GM12872 (cell line): ENCODE measurements around the gene CNPY4.
A peak's percentile ranks its signal among the peaks of the same experiment; 100 is the strongest.

Experiments
- TF ChIP-seq, protein P1 (sequence below): IDR thresholded peaks from 3 replicates; pipeline ENCODE4 v1.5.1; 2011; ENCODE audit warnings: low read depth, mild to moderate bottlenecking, low read length, moderate library complexity; ENCODE audit not compliant: insufficient read depth

CNPY4 gene

DNA sequence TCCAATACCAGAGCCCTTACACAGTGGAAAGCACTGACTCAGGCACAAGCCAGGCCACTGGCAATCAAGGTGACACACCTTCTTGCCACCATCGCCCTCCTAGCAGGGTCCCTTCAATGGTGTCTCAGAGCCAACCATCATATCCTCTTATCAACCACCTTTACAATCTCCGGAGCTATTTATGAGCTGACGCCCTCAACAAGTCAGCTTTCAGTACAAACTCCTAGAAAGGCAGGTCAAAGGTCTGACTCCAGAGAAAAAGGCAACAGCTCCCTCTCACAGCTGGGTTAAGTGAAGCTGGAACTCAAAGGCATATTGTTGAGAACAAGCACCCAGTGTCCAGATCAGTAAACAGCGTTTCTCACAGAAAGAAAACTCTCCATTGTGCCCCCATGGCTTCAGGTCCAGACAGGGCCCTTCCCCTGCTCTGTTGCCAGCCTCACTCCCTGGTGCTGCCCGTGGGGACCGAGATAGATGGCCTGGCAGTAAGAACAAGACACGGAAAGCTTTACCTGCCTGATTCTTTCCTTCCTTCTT lies 40.3 kb upstream of the CNPY4 start:
- TF ChIP-seq, protein P1, sequence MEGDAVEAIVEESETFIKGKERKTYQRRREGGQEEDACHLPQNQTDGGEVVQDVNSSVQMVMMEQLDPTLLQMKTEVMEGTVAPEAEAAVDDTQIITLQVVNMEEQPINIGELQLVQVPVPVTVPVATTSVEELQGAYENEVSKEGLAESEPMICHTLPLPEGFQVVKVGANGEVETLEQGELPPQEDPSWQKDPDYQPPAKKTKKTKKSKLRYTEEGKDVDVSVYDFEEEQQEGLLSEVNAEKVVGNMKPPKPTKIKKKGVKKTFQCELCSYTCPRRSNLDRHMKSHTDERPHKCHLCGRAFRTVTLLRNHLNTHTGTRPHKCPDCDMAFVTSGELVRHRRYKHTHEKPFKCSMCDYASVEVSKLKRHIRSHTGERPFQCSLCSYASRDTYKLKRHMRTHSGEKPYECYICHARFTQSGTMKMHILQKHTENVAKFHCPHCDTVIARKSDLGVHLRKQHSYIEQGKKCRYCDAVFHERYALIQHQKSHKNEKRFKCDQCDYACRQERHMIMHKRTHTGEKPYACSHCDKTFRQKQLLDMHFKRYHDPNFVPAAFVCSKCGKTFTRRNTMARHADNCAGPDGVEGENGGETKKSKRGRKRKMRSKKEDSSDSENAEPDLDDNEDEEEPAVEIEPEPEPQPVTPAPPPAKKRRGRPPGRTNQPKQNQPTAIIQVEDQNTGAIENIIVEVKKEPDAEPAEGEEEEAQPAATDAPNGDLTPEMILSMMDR, result no peak

DNA sequence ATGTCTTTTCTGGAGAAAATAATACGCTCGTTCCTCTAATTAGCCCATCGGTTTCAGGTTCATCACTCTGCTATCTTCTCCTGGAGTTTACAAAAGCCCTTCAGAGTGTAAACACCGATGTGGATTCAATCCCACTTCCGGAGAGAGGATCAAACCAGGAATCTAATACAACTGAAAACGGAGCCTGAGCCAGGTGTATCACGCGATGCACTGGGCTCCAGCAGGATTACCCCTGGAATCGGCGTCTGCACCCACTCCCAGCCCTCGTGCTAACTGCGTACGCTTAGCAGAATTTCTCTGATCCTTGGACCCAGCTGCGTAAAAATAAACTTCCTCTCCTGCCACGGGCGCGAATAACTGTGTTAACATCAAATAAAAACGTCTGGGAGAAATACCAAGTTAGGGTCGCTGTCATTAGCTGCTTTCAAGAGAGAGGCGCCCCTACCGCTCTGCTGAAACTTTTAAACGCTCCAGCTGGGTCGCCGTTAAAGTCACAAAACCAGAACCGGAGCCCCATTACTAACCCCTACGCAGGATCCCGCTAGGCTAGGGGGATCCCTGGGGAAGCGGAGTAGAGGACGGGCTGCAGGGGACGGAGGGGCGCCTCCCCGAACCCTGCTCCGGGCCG lies 38.4 kb upstream of the CNPY4 start:
- TF ChIP-seq, protein P1, result no peak

DNA sequence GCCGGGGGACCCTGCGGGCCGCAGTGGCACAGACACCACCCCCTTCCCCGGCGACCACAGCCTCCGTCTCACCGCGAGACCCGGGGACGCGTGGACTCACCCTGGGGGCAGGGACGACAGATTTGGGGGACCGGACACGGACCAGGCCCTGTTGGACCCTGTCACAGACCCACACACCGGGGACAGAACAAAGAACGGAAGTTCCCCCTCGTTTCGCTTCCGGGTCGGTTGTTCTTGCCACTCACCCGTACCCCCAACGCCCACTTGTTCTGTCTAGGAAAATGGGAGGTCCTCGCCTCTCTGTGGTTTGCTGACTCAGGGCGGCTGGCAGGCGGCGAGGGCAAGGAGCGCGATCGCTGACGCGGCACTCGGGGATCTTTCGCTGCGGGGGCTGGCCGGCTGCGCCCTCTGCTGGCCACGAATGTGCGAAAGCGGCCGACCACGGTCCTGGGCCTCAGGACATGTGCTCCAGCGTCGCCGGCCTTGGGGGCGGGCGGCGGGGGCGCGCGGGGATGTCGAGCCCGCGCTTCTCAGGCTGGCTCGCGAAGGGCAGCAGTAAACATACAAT lies 37.8 kb upstream of the CNPY4 start, which contains the start of gene ZNF3:
Gene ZNF3 (minus strand): TSS at position 189 of the 568 bp plus-strand sequence. CDS start 4,366 bp downstream, outside the sequence.
- TF ChIP-seq, protein P1, result peak; percentile 82

DNA sequence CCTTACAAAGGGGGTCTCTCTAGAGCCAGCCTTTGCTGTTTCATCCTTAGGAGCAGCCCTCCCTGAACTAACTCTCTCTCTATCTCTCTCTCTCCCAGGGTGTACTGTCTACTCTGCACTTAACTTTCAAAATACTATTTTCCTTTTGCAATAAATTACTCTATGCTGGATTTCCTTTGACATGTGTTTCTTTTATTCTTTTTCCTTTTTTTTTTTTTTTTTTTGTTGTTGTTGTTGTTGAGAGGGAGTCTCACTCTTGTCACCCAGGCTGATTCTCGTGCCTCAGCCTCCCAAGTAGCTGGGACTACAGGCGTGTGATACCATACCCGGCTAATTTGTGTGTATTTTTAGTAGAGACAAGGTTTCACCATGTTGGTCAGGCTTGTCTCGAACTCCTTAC lies 36.5 kb upstream of the CNPY4 start:
- TF ChIP-seq, protein P1, result no peak

DNA sequence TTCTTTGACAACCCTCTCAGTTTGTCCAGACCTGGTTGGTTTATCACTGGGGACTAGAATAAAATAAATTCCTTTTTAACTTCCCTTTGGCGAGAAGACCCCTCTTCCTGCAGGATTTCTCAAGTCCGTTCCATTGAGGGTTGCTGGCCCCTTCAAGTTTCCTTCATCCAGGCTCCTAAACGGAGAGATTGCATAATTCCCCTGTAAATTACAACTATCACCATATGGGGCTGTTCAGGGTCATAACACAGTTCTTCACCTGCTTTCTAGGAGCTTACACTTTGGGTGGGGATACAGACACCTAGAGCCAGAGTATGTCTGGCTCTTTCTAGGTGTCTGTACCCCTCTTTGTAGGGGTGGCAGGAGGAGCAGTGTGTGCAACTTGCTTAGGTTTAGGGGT lies 33.9 kb upstream of the CNPY4 start:
- TF ChIP-seq, protein P1, result no peak

DNA sequence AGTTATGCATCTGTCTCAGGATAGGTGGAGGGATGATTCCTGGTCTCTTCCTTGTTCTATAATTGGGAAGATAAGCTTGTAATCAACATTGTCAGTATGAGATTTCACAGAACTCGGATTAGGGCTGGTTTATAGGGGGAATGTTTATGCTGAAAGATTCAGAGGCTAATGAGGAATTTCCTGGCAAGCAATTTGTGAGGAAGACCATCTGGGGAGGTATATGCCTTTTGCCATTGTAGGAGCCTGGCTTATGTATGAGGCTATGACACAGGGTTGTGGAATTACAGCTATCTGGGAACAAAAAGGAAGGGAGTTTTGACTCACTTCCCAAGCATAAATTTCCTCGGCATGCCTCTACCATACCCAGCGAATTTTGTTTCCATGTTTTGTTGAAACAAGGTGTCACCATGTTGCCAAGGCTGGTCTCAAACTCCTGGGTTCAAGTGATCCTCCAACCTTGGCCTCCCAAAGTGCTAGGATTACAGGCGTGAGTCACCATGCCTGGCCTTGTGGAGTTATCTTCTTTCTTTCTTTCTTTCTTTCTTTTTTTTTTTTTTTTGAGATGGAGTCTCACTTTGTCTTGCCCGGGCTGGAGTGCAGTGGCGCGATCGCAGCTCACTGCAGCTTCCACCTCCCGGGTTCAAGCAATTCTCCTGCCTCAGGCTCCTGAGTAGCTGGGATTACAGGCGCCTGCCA lies 32.2 kb upstream of the CNPY4 start:
- TF ChIP-seq, protein P1, result no peak

DNA sequence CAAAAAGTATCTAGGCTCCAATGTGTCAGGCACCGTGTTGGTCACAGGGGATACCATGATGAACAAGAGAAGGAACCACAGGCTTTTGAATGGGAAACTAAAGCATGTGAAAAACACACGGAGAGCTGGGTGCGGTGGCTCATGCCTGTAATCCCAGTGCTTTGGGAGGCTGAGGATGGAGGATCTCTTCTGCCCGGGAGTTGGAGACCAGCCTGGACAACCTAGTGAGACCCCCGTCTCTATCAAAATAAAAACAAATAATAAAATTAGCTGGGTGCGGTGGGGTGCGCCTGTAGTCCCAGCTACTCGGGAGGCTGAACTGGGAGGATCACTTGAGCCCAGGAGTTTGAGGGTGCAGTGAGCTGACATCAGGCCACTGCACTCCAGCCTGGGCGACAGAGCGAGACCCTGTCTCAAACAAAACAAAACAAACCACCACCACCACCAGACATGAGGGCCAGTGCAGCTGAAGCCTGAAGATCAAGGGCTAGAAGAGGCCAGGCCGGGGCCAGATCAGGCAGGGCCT lies 31.3 kb upstream of the CNPY4 start:
- TF ChIP-seq, protein P1, result no peak
